ENCODE data around the gene RICTOR.

DNA sequence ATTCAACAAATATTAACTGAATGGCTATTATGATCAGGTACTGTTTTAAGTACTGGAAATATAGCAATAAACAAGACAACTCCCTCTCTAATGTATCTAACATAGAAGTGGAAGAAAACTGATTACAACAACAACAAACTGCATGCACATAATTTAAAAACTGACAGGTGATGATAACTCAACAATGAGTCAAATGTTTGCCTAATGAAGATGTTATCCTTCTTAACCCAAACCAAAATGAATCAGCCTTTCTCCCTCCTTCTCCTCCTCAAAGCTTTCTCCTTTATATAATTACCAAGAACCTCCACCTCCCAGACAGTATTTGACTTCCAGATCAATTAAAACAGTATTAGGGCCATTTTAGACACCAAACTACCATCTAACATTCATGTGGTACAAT is 49.3 kb downstream of the RICTOR start:
- TF ChIP-seq, protein P1, sequence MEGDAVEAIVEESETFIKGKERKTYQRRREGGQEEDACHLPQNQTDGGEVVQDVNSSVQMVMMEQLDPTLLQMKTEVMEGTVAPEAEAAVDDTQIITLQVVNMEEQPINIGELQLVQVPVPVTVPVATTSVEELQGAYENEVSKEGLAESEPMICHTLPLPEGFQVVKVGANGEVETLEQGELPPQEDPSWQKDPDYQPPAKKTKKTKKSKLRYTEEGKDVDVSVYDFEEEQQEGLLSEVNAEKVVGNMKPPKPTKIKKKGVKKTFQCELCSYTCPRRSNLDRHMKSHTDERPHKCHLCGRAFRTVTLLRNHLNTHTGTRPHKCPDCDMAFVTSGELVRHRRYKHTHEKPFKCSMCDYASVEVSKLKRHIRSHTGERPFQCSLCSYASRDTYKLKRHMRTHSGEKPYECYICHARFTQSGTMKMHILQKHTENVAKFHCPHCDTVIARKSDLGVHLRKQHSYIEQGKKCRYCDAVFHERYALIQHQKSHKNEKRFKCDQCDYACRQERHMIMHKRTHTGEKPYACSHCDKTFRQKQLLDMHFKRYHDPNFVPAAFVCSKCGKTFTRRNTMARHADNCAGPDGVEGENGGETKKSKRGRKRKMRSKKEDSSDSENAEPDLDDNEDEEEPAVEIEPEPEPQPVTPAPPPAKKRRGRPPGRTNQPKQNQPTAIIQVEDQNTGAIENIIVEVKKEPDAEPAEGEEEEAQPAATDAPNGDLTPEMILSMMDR (IDR thresholded peaks at IDR 0.05; ENCODE audit: extremely low read depth in 1 of 2, insufficient read depth in 1 of 2, low read depth in 1 of 2, low read length in 2 of 2) = no peak
- TF ChIP-seq POLR2A (IDR thresholded peaks at IDR 0.05; ENCODE audit: low read depth, low read length) (no peak), EZH2 (IDR thresholded peaks at IDR 0.05; ENCODE audit: borderline replicate concordance, low read depth, low read length, severe bottlenecking) (no peak), MYC (IDR thresholded peaks at IDR 0.05; ENCODE audit: low read depth, low read length) (no peak), FOS (IDR thresholded peaks at IDR 0.05; ENCODE audit: borderline replicate concordance, insufficient read depth, low read length) (no peak), JUN (IDR thresholded peaks at IDR 0.05; ENCODE audit: borderline replicate concordance, insufficient read depth, insufficient read length, low read depth) (no peak), POLR2AphosphoS5 (IDR thresholded peaks at IDR 0.05; ENCODE audit: insufficient read depth, low read depth, low read length) (no peak), GATA2 (IDR thresholded peaks at IDR 0.05; ENCODE audit: insufficient read depth, insufficient read length, low read depth, low read length) (no peak)
- TF ChIP-seq, protein P2, sequence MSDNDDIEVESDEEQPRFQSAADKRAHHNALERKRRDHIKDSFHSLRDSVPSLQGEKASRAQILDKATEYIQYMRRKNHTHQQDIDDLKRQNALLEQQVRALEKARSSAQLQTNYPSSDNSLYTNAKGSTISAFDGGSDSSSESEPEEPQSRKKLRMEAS (IDR thresholded peaks at IDR 0.05; ENCODE audit: insufficient read depth, insufficient read length) = no peak
